Measurements from ENCODE around the gene TIMM17B. TPM values are rescaled to one million over a fixed set of nuclear protein-coding genes. Genes with fewer than 3 reads are reported as not detected.

Gene TIMM17B
- 213 TPM for polyA plus RNA-seq (2012; ENCODE audit: insufficient read depth, insufficient read length, low read depth)

GRCh38 chrX:48897625-48898306, at the start of gene TIMM17B, which contains the start of gene PQBP1:
Gene TIMM17B, minus strand, starts transcription at chrX:48897768. Its CDS starts 19 bp downstream, at chrX:48897749.
Gene PQBP1, plus strand, starts transcription at chrX:48897930. Its CDS starts 580 bp downstream, at chrX:48898510.
- TF ChIP-seq CTCF (IDR thresholded peaks at IDR 0.05; ENCODE audit: low read depth, low read length) = no peak
- Histone ChIP-seq H3K27me3 (no peaks in the 10 kb centered on the region), H3K9me3 (no peaks in the 10 kb centered on the region), H3K4me3 (ENCODE audit: low read depth, low read length) (peak within 1 kb of the TSS; percentile 89), H3K4me1 (no peaks in the 10 kb centered on the region), H3K36me3 (peaks cover 9% of the 10 kb centered on the region; the same call in 1 of the 2 replicates)
- peak; percentile 91 for DNase-seq

GRCh38 chrX:48945517-48946348, 48.2 kb upstream of the TIMM17B start:
- peak; percentile 78 for TF ChIP-seq CTCF (IDR thresholded peaks at IDR 0.05; ENCODE audit: low read depth, low read length)
- Histone ChIP-seq H3K9me3 (no peaks in the 10 kb centered on the region), H3K4me3 (ENCODE audit: low read depth, low read length) (no peak overlapping the region), H3K36me3 (no peaks in the 10 kb centered on the region; the same call in 1 of the 2 replicates), H3K27me3 (no peaks in the 10 kb centered on the region), H3K4me1 (no peaks in the 10 kb centered on the region)
- DNase-seq = peak; percentile 64

DNA sequence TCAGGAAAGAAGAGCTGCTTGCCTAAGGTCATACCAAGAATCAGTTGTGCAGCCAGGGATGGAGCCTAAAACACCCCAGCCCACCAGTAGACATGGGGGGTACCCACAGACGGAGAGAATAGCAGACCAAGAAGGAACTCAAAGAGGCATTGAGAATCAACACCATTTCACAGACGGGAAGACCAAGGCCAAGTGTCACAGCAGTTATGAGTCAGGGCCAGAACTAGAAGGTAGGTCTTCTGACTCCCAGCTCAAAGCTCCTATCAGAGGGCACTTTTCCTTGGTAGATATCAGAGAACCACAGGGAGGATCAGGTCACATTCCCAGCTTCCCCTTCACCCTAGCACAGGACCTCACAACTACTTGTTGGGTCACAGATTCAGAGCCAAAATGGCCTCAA, 45.3 kb upstream of the TIMM17B start:
- no peaks in the 10 kb centered on the region for H3K4me1 ChIP-seq
- H3K4me3 ChIP-seq (ENCODE audit: low read depth, low read length) = no peak overlapping the region
- DNase-seq = no peak
- TF ChIP-seq CTCF (IDR thresholded peaks at IDR 0.05; ENCODE audit: low read depth, low read length) = no peak
- H3K27me3 ChIP-seq = no peaks in the 10 kb centered on the region
- no peaks in the 10 kb centered on the region for H3K9me3 ChIP-seq
- H3K36me3 ChIP-seq = no peaks in the 10 kb centered on the region; the same call in 1 of the 2 replicates

GRCh38 chrX:48940404-48940955, 42.9 kb upstream of the TIMM17B start:
- Histone ChIP-seq H3K36me3 (no peaks in the 10 kb centered on the region; the same call in 1 of the 2 replicates), H3K27me3 (no peaks in the 10 kb centered on the region), H3K4me1 (no peaks in the 10 kb centered on the region), H3K9me3 (no peaks in the 10 kb centered on the region), H3K4me3 (ENCODE audit: low read depth, low read length) (no peak overlapping the region)
- DNase-seq = no peak
- no peak for TF ChIP-seq CTCF (IDR thresholded peaks at IDR 0.05; ENCODE audit: low read depth, low read length)

- no peaks in the 10 kb centered on the region for H3K4me1 ChIP-seq
- TF ChIP-seq CTCF (IDR thresholded peaks at IDR 0.05; ENCODE audit: low read depth, low read length) = no peak
- H3K9me3 ChIP-seq = no peaks in the 10 kb centered on the region
- H3K27me3 ChIP-seq = no peaks in the 10 kb centered on the region
- no peak for DNase-seq
- no peaks in the 10 kb centered on the region; the same call in none of the 2 replicates for H3K36me3 ChIP-seq
- H3K4me3 ChIP-seq (ENCODE audit: low read depth, low read length) = no peak overlapping the region
Measured at GRCh38 chrX:48939524-48940228, 42.1 kb upstream of the TIMM17B start.

Measured in BE2C (cell line).